ENCODE results near the gene PRPF40A. TPM values are rescaled to one million over a fixed set of nuclear protein-coding genes. Genes with fewer than 3 reads are reported as not detected.

PRPF40A gene
- polyA plus RNA-seq, 3 donors: 56.0 to 95.4 (median 66.6) TPM

GRCh38 chr2:152646775-152647174 lies 70.5 kb downstream of the PRPF40A start:
- intact Hi-C loops (cut with micrococcal nuclease): loop anchor here in 1 of 2 donors (10.0 kb wide), 1 partner anchor 612 kb away; no protein-coding TSS in a partner anchor
- DNase-seq: no peak
- H3K27ac Mint-ChIP-seq: no peak overlapping the region

GRCh38 chr2:152646264-152646663 lies 71.0 kb downstream of the PRPF40A start:
- WGBS (ENCODE audit: insufficient coverage): 100% methylated on average over 1 of the region's 4 CpGs

More at GRCh38 chr2:152646775-152647174, 70.5 kb downstream of the PRPF40A start:
- no peaks in the 10 kb centered on the region for H3K4me1 ChIP-seq (ENCODE audit: control insufficient read depth in 1 of 2, insufficient read depth in 2 of 2, low read length in 2 of 2)
- H3K4me1 Mint-ChIP-seq: no peaks in the 10 kb centered on the region
- H3K27me3 ChIP-seq (ENCODE audit: control insufficient read depth in 2 of 2, insufficient read depth in 2 of 2, low read length in 2 of 2): no peaks in the 10 kb centered on the region
- H3K9me3 Mint-ChIP-seq: no peaks in the 10 kb centered on the region
- no peak overlapping the region for H3K4me3 ChIP-seq (replicated peaks in 1 of 3; ENCODE audit: low read depth in 2 of 3, low read length in 3 of 3)
- TF ChIP-seq, protein P1, sequence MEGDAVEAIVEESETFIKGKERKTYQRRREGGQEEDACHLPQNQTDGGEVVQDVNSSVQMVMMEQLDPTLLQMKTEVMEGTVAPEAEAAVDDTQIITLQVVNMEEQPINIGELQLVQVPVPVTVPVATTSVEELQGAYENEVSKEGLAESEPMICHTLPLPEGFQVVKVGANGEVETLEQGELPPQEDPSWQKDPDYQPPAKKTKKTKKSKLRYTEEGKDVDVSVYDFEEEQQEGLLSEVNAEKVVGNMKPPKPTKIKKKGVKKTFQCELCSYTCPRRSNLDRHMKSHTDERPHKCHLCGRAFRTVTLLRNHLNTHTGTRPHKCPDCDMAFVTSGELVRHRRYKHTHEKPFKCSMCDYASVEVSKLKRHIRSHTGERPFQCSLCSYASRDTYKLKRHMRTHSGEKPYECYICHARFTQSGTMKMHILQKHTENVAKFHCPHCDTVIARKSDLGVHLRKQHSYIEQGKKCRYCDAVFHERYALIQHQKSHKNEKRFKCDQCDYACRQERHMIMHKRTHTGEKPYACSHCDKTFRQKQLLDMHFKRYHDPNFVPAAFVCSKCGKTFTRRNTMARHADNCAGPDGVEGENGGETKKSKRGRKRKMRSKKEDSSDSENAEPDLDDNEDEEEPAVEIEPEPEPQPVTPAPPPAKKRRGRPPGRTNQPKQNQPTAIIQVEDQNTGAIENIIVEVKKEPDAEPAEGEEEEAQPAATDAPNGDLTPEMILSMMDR (IDR thresholded peaks at IDR 0.05): no peak
- no peak overlapping the region for H3K27ac ChIP-seq (ENCODE audit: low read depth in 1 of 2, low read length in 2 of 2)
- no peak overlapping the region for H2AFZ ChIP-seq (ENCODE audit: insufficient read depth, low read depth, low read length, poor library complexity, severe bottlenecking)
- H3K4me2 ChIP-seq (replicated peaks; ENCODE audit: extremely low read depth, low read length, poor library complexity, severe bottlenecking): no peak overlapping the region
- H4K20me1 ChIP-seq (ENCODE audit: insufficient read depth, low read length): no peaks in the 10 kb centered on the region
- H3K79me2 ChIP-seq (ENCODE audit: insufficient read depth, low read length): no peaks in the 10 kb centered on the region
- no peaks in the 10 kb centered on the region for H3K9me3 ChIP-seq (replicated peaks in 1 of 2; ENCODE audit: control insufficient read depth in 1 of 2, insufficient read depth in 1 of 2, low read length in 2 of 2)
- WGBS (ENCODE audit: insufficient coverage): no CpG with 5 or more reads among the region's 3 CpGs
- peaks cover 15 to 20% of the 10 kb centered on the region in 2 donors for H3K36me3 Mint-ChIP-seq
- H3K36me3 ChIP-seq (replicated peaks in 1 of 2; ENCODE audit: control insufficient read depth in 1 of 2, insufficient read depth in 2 of 2, low read length in 2 of 2): peaks cover under 1 to 19% of the 10 kb centered on the region in 2 donors
- H3K4me3 Mint-ChIP-seq: no peak overlapping the region
- peaks cover 0 to 3% (median 1%) of the 10 kb centered on the region in 3 donors for H3K27me3 Mint-ChIP-seq (ENCODE audit: low read depth in 3 of 3)
- H3K9ac ChIP-seq (ENCODE audit: insufficient read depth, low read length, poor library complexity, severe bottlenecking): no peak overlapping the region

More at GRCh38 chr2:152646264-152646663, 71.0 kb downstream of the PRPF40A start:
- H3K4me3 ChIP-seq (replicated peaks in 1 of 3; ENCODE audit: low read depth in 2 of 3, low read length in 3 of 3): no peak overlapping the region
- no peaks in the 10 kb centered on the region for H3K27me3 ChIP-seq (ENCODE audit: control insufficient read depth in 2 of 2, insufficient read depth in 2 of 2, low read length in 2 of 2)
- Mint-ChIP-seq H3K36me3 (peaks cover 12 to 18% of the 10 kb centered on the region in 2 donors), H3K27me3 (ENCODE audit: low read depth in 3 of 3) (peaks cover 0 to 3% (median 1%) of the 10 kb centered on the region in 3 donors), H3K9me3 (no peaks in the 10 kb centered on the region), H3K4me1 (no peaks in the 10 kb centered on the region), H3K4me3 (no peak overlapping the region), H3K27ac (no peak overlapping the region)
- peaks cover 0 to 18% of the 10 kb centered on the region in 2 donors for H3K36me3 ChIP-seq (replicated peaks in 1 of 2; ENCODE audit: control insufficient read depth in 1 of 2, insufficient read depth in 2 of 2, low read length in 2 of 2)
- H4K20me1 ChIP-seq (ENCODE audit: insufficient read depth, low read length): no peaks in the 10 kb centered on the region
- no peaks in the 10 kb centered on the region for H3K9me3 ChIP-seq (replicated peaks in 1 of 2; ENCODE audit: control insufficient read depth in 1 of 2, insufficient read depth in 1 of 2, low read length in 2 of 2)
- no peaks in the 10 kb centered on the region for H3K79me2 ChIP-seq (ENCODE audit: insufficient read depth, low read length)
- DNase-seq: no peak
- TF ChIP-seq, protein P1 (IDR thresholded peaks at IDR 0.05): no peak
- H3K27ac ChIP-seq (ENCODE audit: low read depth in 1 of 2, low read length in 2 of 2): no peak overlapping the region
- no peak overlapping the region for H2AFZ ChIP-seq (ENCODE audit: insufficient read depth, low read depth, low read length, poor library complexity, severe bottlenecking)
- H3K4me2 ChIP-seq (replicated peaks; ENCODE audit: extremely low read depth, low read length, poor library complexity, severe bottlenecking): no peak overlapping the region
- H3K4me1 ChIP-seq (ENCODE audit: control insufficient read depth in 1 of 2, insufficient read depth in 2 of 2, low read length in 2 of 2): no peaks in the 10 kb centered on the region
- intact Hi-C loops (cut with micrococcal nuclease): loop anchor here in 1 of 2 donors (10.0 kb wide), 1 partner anchor 611 kb away; no protein-coding TSS in a partner anchor
- no peak overlapping the region for H3K9ac ChIP-seq (ENCODE audit: insufficient read depth, low read length, poor library complexity, severe bottlenecking)
